Hepatocyte (in vitro differentiated cells): ENCODE results near the gene HDGFL2. TPM values are rescaled to one million over a fixed set of nuclear protein-coding genes. Genes with fewer than 3 reads are reported as not detected.

Source experiments
- DNase-seq: peaks from one replicate; pipeline ENCODE4 v3.0.0-alpha.2; 2016; ENCODE audit warnings: low spot score
- H2AFZ ChIP-seq: fragments of 200-600 bp; sonication (generic); 2 replicates; pipeline ENCODE4 v1.6.0; 2016; ENCODE audit warnings: antibody characterized with exemption, mild to moderate bottlenecking
- H3K27ac ChIP-seq: fragments of 200-600 bp; sonication (generic); 2 replicates; pipeline ENCODE4 v1.5.1; 2016; ENCODE audit warnings: mild to moderate bottlenecking
- H3K27me3 ChIP-seq: fragments of 200-600 bp; sonication (generic); 2 replicates; pipeline ENCODE4 v1.6.1; 2016
- H3K36me3 ChIP-seq: fragments of 200-600 bp; sonication (generic); replicated peaks from 2 replicates; pipeline ENCODE4 v1.5.1; 2016; ENCODE audit warnings: low read depth; ENCODE audit not compliant: insufficient read depth
- H3K4me1 ChIP-seq: fragments of 200-600 bp; sonication (generic); 2 replicates; pipeline ENCODE4 v1.5.1; 2016; ENCODE audit warnings: mild to moderate bottlenecking, moderate library complexity; ENCODE audit not compliant: insufficient read depth
- H3K4me2 ChIP-seq: fragments of 200-600 bp; sonication (generic); 2 replicates; pipeline ENCODE4 v1.6.0; 2016
- H3K4me3 ChIP-seq: fragments of 200-600 bp; sonication (generic); 2 replicates; pipeline ENCODE4 v1.5.1; 2016; ENCODE audit warnings: mild to moderate bottlenecking
- H3K79me2 ChIP-seq: fragments of 200-600 bp; sonication (generic); 2 replicates; pipeline ENCODE4 v1.6.0; 2017; ENCODE audit warnings: mild to moderate bottlenecking
- H3K9me2 ChIP-seq: fragments of 200-600 bp; sonication (generic); replicated peaks from 2 replicates; pipeline ENCODE4 v1.6.0; 2017; ENCODE audit warnings: mild to moderate bottlenecking; ENCODE audit not compliant: insufficient read depth
- H3K9me3 ChIP-seq: fragments of 200-600 bp; sonication (generic); 2 replicates; pipeline ENCODE4 v1.5.1; 2016; ENCODE audit warnings: low read depth, mild to moderate bottlenecking
- H4K20me1 ChIP-seq: fragments of 200-600 bp; sonication (generic); 2 replicates; pipeline ENCODE4 v1.6.0; 2016; ENCODE audit warnings: mild to moderate bottlenecking; ENCODE audit not compliant: insufficient read depth, poor library complexity, severe bottlenecking
- CTCF ChIP-seq: fragments of 200-600 bp; sonication (generic); IDR thresholded peaks from 2 replicates; pipeline ENCODE4 v1.5.1; 2016; ENCODE audit warnings: antibody characterized with exemption, mild to moderate bottlenecking; ENCODE audit not compliant: poor library complexity
- EZH2 ChIP-seq: fragments of 200-600 bp; sonication (generic); IDR thresholded peaks from 2 replicates; pipeline ENCODE4 v1.6.1; 2016; ENCODE audit warnings: antibody characterized with exemption, mild to moderate bottlenecking, borderline replicate concordance
- EZH2phosphoT487 ChIP-seq: fragments of 200-600 bp; sonication (generic); IDR thresholded peaks from one replicate; pipeline ENCODE4 v1.6.1; 2018; ENCODE audit warnings: antibody characterized with exemption, mild to moderate bottlenecking, low read depth, moderate library complexity; ENCODE audit not compliant: unreplicated experiment, severe bottlenecking
- WGBS: methylation state at CpG from one replicate; pipeline ENCODE4 v1.1.6; 2016; ENCODE audit warnings: low lambda C conversion rate; ENCODE audit errors: missing lambda C conversion rate; 5-methylcytosine and 5-hydroxymethylcytosine counted together
- microRNA-seq: library from miRNA; unstranded; fragments of <30 nt; microRNA quantifications from one replicate; pipeline ENCODE4, GENCODE V29; 2017
- polyA plus RNA-seq: library from polyadenylated mRNA; unstranded; fragments of >200 nt; fragmentation: Nextera tagmentation; extraction: Ambion mirVana; gene quantifications from 2 replicates; pipeline ENCODE4 v1.2.1, GENCODE V29; 2016
- small RNA-seq: library from RNA; depleted of rRNA; stranded (forward); fragments of <200 nt; gene quantifications from one replicate; pipeline ENCODE3, GENCODE V24; 2014
- total RNA-seq: library from RNA; depleted of rRNA; stranded (reverse); fragments of >200 nt; gene quantifications from 2 replicates; pipeline ENCODE4 v1.2.3, GENCODE V29; 2014

The HDGFL2 gene
- total and polyA plus RNA-seq, 2 experiments from 2014 or later, result 50.3 to 73.2 TPM

GRCh38 chr19:4548238-4548584 lies 76.1 kb downstream of the HDGFL2 start:
- Histone ChIP-seq H3K27me3 (no peaks in the 10 kb centered on the region), H3K4me2 (no peak overlapping the region), H3K4me3 (no peak overlapping the region), H3K9me3 (no peaks in the 10 kb centered on the region), H3K79me2 (no peaks in the 10 kb centered on the region), H3K27ac (no peak overlapping the region), H4K20me1 (no peaks in the 10 kb centered on the region), H2AFZ (no peak overlapping the region), H3K4me1 (no peaks in the 10 kb centered on the region), H3K36me3 (no peaks in the 10 kb centered on the region), H3K9me2 (no peaks in the 10 kb centered on the region)
- DNase-seq, result peak; percentile 2
- 90% methylated on average over 14 of the region's 14 CpGs for WGBS
- TF ChIP-seq CTCF (no peak), EZH2 (no peak), EZH2phosphoT487 (no peak)

GRCh38 chr19:4550018-4550417 lies 77.9 kb downstream of the HDGFL2 start:
- H3K79me2 ChIP-seq, result no peaks in the 10 kb centered on the region
- H3K27ac ChIP-seq, result no peak overlapping the region
- no peaks in the 10 kb centered on the region for H3K4me1 ChIP-seq
- no peaks in the 10 kb centered on the region for H3K9me3 ChIP-seq
- H4K20me1 ChIP-seq, result no peaks in the 10 kb centered on the region
- no peak overlapping the region for H3K4me2 ChIP-seq
- WGBS, result 93% methylated on average over 18 of the region's 18 CpGs
- H3K4me3 ChIP-seq, result no peak overlapping the region
- TF ChIP-seq EZH2, result no peak
- TF ChIP-seq EZH2phosphoT487, result no peak
- no peak for TF ChIP-seq CTCF
- H2AFZ ChIP-seq, result no peak overlapping the region
- no peaks in the 10 kb centered on the region for H3K36me3 ChIP-seq
- no peaks in the 10 kb centered on the region for H3K27me3 ChIP-seq
- DNase-seq, result no peak
- H3K9me2 ChIP-seq, result no peaks in the 10 kb centered on the region

GRCh38 chr19:4550479-4551050 lies 78.5 kb downstream of the HDGFL2 start:
- no peaks in the 10 kb centered on the region for H3K9me3 ChIP-seq
- H3K4me3 ChIP-seq, result no peak overlapping the region
- H3K4me2 ChIP-seq, result no peak overlapping the region
- 89% methylated on average over 26 of the region's 26 CpGs for WGBS
- DNase-seq, result no peak
- H3K27ac ChIP-seq, result no peak overlapping the region
- no peaks in the 10 kb centered on the region for H3K4me1 ChIP-seq
- TF ChIP-seq CTCF (no peak), EZH2phosphoT487 (no peak), EZH2 (no peak)
- H3K79me2 ChIP-seq, result no peaks in the 10 kb centered on the region
- no peak overlapping the region for H2AFZ ChIP-seq
- no peaks in the 10 kb centered on the region for H4K20me1 ChIP-seq
- H3K36me3 ChIP-seq, result no peaks in the 10 kb centered on the region
- no peaks in the 10 kb centered on the region for H3K27me3 ChIP-seq
- no peaks in the 10 kb centered on the region for H3K9me2 ChIP-seq

Small RNA genes lying within 50 kb of the gene (microRNA-seq; reads per million reads assigned to microRNA genes)
- 4.0 reads per million for gene MIR4746

Small RNA genes lying within 50 kb of the gene (small RNA-seq; reads per million reads assigned to genes)
- gene MIR4746, result not detected

Other genes starting within 250 kb of the HDGFL2 start
- 3.0 and 5.9 TPM in 2 replicates for gene EBI3, start 242.8 kb upstream of the HDGFL2 start, total RNA-seq
- 7.6 and 8.2 TPM in 2 replicates for gene EBI3, start 242.8 kb upstream of the HDGFL2 start, polyA plus RNA-seq
- gene YJU2, start 225.2 kb upstream of the HDGFL2 start, total RNA-seq, result 12.3 and 18.8 TPM in 2 replicates
- gene YJU2, start 225.2 kb upstream of the HDGFL2 start, polyA plus RNA-seq, result 13.1 and 16.0 TPM in 2 replicates
- 0.08 TPM in 1 of 2 replicates, not detected in the other for gene SHD, start 193.0 kb upstream of the HDGFL2 start, total RNA-seq
- 3.4 and 4.6 TPM in 2 replicates for gene SHD, start 193.0 kb upstream of the HDGFL2 start, polyA plus RNA-seq
- not detected in 2 replicates for gene TMIGD2, start 169.9 kb upstream of the HDGFL2 start, total RNA-seq
- gene TMIGD2, start 169.9 kb upstream of the HDGFL2 start, polyA plus RNA-seq, result 0.55 TPM in 1 of 2 replicates, not detected in the other
- 1.2 and 6.3 TPM in 2 replicates for gene FSD1, start 167.7 kb upstream of the HDGFL2 start, total RNA-seq
- 2.4 and 2.8 TPM in 2 replicates for gene FSD1, start 167.7 kb upstream of the HDGFL2 start, polyA plus RNA-seq
- gene STAP2, start 133.5 kb upstream of the HDGFL2 start, total RNA-seq, result 27.5 and 28.1 TPM in 2 replicates
- 34.4 and 45.2 TPM in 2 replicates for gene STAP2, start 133.5 kb upstream of the HDGFL2 start, polyA plus RNA-seq
- 11.2 and 16.6 TPM in 2 replicates for gene MPND, start 128.7 kb upstream of the HDGFL2 start, total RNA-seq
- 17.0 and 21.9 TPM in 2 replicates for gene MPND, start 128.7 kb upstream of the HDGFL2 start, polyA plus RNA-seq
- gene SH3GL1, start 71.8 kb upstream of the HDGFL2 start, total RNA-seq, result 71.8 and 81.7 TPM in 2 replicates
- 111 and 114 TPM in 2 replicates for gene SH3GL1, start 71.8 kb upstream of the HDGFL2 start, polyA plus RNA-seq
- gene CHAF1A, start 69.7 kb upstream of the HDGFL2 start, total RNA-seq, result 5.5 and 6.2 TPM in 2 replicates
- 6.5 and 11.1 TPM in 2 replicates for gene CHAF1A, start 69.7 kb upstream of the HDGFL2 start, polyA plus RNA-seq
- 80.2 and 88.6 TPM in 2 replicates for gene UBXN6, start 14.5 kb upstream of the HDGFL2 start, total RNA-seq
- 36.8 and 44.7 TPM in 2 replicates for gene UBXN6, start 14.5 kb upstream of the HDGFL2 start, polyA plus RNA-seq
- 0.17 and 0.60 TPM in 2 replicates for gene PLIN4, start 46.2 kb downstream of the HDGFL2 start, total RNA-seq
- 0.27 and 0.55 TPM in 2 replicates for gene PLIN4, start 46.2 kb downstream of the HDGFL2 start, polyA plus RNA-seq
- 2.1 and 5.8 TPM in 2 replicates for gene PLIN5, start 62.9 kb downstream of the HDGFL2 start, total RNA-seq
- gene PLIN5, start 62.9 kb downstream of the HDGFL2 start, polyA plus RNA-seq, result 6.1 and 6.4 TPM in 2 replicates
- gene LRG1, start 67.7 kb downstream of the HDGFL2 start, total RNA-seq, result 5.4 and 6.3 TPM in 2 replicates
- 9.8 and 11.4 TPM in 2 replicates for gene LRG1, start 67.7 kb downstream of the HDGFL2 start, polyA plus RNA-seq
- 2.9 and 3.2 TPM in 2 replicates for gene SEMA6B, start 87.4 kb downstream of the HDGFL2 start, total RNA-seq
- gene SEMA6B, start 87.4 kb downstream of the HDGFL2 start, polyA plus RNA-seq, result 0.50 and 1.4 TPM in 2 replicates
- 10.0 and 13.6 TPM in 2 replicates for gene TNFAIP8L1, start 167.2 kb downstream of the HDGFL2 start, total RNA-seq
- 8.7 and 14.3 TPM in 2 replicates for gene TNFAIP8L1, start 167.2 kb downstream of the HDGFL2 start, polyA plus RNA-seq
- gene MYDGF, start 198.0 kb downstream of the HDGFL2 start, total RNA-seq, result 125 and 158 TPM in 2 replicates
- 365 and 405 TPM in 2 replicates for gene MYDGF, start 198.0 kb downstream of the HDGFL2 start, polyA plus RNA-seq